ENCODE results near the gene MYDGF.

DNA sequence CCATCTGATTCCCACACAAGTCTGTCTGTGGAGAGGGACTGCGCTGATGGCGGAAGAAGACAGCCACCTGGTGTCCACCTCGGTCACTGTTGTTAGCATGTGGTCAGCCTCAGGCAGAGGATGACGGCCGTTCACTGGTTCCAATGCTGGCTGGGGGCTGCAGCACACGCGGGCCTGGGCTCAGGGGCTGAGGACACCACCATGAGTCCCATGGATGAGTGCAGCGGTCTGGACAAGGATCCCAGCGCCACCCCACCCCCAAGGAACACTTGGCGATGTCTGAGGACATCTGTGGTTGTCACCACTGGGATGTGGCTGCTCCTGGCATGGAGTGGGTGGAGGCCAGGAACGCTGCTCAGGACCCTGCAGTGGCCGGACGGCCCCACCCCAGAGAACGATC lies 42.6 kb upstream of the MYDGF start:
- TF ChIP-seq, protein P1, sequence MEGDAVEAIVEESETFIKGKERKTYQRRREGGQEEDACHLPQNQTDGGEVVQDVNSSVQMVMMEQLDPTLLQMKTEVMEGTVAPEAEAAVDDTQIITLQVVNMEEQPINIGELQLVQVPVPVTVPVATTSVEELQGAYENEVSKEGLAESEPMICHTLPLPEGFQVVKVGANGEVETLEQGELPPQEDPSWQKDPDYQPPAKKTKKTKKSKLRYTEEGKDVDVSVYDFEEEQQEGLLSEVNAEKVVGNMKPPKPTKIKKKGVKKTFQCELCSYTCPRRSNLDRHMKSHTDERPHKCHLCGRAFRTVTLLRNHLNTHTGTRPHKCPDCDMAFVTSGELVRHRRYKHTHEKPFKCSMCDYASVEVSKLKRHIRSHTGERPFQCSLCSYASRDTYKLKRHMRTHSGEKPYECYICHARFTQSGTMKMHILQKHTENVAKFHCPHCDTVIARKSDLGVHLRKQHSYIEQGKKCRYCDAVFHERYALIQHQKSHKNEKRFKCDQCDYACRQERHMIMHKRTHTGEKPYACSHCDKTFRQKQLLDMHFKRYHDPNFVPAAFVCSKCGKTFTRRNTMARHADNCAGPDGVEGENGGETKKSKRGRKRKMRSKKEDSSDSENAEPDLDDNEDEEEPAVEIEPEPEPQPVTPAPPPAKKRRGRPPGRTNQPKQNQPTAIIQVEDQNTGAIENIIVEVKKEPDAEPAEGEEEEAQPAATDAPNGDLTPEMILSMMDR (IDR thresholded peaks at IDR 0.05; ENCODE audit: low read length), result no peak
- no peak for TF ChIP-seq EZH2 (IDR thresholded peaks at IDR 0.05; ENCODE audit: borderline replicate concordance, low read length)

All from OCI-LY1 (cell line).